ENCODE results near the gene SMIM14.
A peak's percentile ranks its signal among the peaks of the same experiment; 100 is the strongest.
"Not testable (repeated sequence)": the region's sequence is repeated elsewhere in the genome, so short reads cannot be mapped to it uniquely, and the experiment has no call there.

Gene SMIM14

DNA sequence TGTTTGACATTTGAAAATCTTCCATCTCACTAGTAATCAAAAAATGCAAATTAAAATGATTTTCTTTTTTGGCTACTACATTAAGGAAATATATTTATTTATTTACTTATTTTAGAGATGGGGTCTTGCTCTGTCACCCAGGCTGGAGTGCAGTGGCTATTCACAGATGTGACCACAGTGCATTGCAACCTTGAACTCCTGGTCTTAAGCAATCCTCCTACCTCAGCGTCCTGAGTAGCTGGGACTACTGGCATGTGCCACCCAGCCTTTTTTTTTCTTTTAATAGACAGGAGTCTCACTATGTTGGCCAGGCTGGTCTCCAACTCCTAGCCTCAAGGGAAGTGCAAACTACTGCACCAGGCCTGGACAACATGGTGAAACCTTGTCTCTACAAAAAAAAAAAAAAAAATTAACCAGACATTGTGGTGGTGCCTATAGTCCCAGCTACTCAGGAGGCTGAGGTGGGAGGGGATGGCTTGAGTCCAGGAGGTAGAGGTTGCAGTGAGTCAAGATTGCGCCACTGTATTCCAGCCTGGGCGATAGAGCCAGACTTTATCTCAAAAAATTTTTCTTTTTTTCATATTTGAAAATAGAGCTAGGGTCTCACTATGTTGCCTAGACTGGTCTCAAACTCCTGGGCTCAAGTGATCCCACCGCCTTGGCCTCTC lies 4.4 kb upstream of the SMIM14 start:
- DNase-seq = no peak

DNA sequence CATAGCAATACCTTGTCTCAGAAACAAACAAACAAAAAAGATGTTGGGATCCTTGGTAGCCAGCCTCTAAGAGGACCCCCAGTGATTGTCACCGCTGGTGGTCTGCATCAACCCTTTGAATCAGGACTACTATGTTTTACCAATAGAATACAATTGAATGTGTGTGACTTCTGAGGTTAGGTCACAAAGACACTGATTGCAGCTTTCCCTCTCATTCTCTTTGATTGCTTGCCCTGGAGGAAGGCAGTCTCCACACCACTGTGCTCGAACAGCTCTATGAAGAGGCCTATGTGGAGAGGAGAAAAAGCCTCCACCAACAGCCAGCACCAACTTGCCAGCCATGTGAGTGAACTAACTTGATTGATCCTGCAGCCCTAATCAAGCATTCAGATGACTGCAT lies 2.8 kb upstream of the SMIM14 start:
- DNase-seq = no peak

DNA sequence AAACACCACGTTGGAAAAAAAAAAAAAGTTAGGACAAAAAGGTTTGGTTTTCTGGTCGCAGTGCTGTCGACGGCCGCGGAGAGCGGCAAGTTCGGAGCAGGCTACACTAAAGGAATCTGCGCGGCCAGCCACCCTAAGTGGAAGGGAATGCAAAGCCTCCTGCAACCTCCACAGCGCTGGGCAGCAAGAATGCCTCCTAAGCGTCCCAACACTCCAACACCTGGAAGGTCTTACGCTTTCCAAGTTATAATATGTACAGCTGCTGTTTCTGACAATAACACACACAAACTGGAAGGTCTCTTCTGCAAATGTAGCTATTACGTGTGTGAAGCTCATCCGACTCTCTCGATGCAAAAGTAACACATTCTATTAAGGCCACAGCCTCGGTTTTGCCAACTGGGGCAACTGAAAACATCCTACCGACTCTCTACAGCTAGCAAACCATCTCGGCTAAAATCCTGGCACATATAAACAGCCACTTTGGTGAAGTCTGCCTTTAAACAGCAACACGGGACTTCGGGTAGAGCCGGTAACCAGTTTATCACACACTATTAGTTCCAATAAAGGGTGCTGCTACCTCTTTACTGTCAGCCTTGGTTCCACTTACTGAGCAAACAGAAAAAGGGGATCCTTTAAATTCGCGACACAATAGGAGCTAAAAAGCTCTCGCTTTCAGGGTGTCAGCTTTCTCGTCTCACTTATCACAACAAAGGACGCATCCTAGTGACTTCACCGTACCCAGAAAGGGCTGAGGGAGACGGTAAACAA lies 895 bp downstream of the SMIM14 start:
- DNase-seq = peak; percentile 17

DNA sequence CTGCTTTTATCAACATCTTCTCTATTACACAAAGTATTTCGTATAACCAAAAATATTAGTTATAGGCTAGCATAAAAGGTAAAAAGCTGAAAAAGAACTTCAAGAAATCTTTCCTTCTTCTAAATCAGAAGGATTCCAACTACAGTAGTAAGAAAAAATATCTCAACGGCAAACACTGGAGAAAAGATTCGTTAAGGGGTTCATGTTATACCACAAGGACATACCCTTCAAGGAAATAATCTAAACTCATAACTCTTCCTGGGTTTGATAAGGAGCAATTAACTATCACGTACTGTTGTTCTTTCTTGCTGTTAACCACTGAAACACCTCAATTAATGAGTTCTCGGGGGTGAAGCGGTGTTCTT lies 1.5 kb downstream of the SMIM14 start:
- no peak for DNase-seq

DNA sequence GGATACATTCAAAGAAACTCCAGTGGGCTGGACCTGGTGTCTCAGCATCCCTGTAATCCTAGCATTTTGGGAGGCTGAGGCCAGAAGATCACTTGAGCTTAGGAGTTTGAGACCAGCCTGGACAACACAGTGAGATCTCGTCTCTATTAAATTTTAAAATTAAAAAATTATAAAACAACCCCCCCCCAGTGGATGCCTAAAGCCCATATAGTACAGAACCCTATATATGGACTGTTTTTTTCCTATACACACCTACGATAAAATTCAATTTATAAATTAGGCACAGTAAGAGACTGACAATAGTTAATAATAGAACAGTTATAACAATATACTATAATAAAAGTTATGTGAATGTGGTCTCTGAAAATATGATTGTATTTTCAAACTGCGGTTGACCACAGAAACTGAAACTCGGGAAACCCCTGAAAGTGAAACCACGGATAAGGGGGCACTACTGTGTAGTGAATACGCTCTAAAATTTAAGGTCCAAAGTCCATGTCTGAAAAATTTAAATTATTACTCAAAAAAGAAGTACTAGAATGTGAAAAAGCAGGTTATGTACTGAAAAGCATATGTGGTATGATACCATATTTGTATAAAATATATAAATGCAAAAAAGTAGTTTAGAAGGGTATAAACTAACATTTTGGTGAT lies 2.0 kb downstream of the SMIM14 start:
- peak; percentile 9 for DNase-seq

DNA sequence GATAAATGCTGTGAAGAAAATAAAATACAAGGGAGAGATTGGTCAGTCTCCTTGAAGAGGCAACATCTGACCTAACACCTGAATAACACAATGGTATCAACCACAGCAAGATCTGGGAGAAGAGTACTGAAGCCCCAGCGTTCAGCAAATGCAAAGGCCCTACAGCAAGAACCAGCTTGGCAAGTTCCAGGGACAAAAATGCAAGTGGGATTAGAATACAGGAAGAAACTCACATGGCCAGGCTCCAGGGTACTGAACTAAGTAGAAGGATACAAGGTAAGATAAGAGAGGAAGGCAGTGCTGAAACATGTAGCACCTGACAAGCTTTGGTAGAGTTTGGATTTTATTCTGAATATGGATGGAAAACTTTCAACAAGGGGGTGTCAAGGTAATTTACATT lies 3.6 kb downstream of the SMIM14 start:
- DNase-seq = no peak

DNA sequence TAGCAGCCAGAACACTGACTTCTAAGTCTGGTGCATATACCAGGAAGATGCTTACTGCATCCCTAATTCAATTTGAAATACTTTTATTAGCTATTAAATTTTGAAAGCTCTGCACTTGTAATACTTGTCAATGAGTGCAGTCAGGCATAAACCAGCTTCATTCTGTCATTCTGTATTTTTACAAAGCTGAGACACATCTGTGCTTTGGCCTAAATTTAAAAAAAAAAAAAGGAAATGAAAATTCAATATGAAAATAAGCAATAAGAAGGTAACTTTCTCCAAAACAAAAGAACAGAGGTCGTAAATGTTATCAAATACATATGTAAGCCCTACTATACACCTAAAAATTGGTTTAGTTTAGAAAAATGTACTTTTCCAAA lies 7.0 kb downstream of the SMIM14 start:
- DNase-seq = no peak

DNA sequence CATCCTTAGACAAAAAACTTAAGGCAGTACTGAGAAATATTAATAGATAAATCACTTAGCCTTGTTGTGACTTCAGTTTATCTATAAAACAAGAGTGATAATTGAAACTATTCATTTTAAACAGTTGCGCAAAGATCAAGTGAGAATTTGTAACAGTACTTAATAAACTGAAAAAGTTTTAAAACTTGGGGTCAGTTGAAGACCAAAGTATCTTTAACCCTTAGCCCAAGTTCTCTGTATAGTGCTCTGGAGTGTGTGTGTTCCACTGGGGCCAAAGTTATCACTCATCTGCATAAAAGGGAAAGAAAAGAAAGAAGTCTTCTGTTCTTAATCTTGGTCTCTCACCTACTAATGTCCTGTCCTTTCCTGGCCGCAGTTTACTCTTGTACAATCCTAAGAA lies 11.3 kb downstream of the SMIM14 start:
- DNase-seq = no peak

DNA sequence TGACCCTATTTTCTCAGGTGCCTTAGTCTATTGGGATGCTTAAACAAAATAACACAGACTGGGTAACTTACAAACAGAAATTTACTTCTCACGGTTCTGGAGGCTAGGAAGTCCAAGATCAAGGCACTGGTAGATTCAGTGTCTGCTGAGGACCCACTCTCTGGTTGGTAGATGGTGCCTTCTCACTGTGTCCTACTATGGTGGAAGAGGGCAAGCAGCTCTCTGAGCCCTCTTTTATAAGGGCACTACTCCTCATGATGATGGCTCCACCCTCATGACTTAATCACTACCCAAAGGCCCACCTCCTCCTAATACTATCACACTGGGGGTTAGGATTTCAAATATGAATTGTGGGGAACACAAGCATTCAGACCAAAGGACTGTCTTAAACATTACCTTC lies 11.8 kb downstream of the SMIM14 start:
- DNase-seq = no peak

DNA sequence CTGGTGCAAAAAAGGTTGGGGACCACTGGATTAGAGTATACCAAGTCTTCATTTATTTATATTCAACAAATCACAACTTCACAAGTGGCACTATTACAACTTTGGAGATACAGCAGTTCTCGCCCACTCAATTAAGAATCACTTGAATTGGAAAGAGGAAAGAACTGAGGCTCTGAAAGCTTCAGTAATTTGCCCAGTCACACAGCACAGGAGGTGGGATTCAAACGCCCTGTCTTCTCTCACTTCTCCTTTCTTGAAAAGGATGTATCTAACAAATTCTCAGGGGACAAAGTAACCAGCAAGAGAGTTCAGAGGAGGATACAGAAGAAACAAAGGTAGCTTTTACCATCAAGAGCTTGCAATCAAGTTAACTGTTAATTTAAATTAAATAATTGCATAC lies 12.4 kb downstream of the SMIM14 start:
- no peak for DNase-seq

DNA sequence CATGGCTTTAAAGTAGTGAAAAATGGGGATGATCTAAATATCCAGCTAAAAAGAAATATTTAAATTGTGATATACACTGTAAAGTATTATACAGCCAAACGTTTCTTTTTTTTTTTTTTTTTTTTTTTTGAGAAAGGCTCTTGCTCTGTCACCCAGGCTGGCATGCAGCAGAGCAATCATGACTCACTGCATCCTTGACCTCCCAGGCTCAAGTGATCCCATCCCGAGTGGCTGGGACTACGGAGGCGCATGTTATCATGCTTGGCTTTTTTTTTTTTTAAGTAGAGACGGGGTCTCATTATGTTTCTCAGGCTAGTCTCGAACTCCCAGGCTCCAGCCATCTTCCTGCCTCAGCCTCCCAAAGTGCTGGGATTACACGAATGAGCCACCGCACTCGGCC lies 17.1 kb downstream of the SMIM14 start:
- no peak for DNase-seq

DNA sequence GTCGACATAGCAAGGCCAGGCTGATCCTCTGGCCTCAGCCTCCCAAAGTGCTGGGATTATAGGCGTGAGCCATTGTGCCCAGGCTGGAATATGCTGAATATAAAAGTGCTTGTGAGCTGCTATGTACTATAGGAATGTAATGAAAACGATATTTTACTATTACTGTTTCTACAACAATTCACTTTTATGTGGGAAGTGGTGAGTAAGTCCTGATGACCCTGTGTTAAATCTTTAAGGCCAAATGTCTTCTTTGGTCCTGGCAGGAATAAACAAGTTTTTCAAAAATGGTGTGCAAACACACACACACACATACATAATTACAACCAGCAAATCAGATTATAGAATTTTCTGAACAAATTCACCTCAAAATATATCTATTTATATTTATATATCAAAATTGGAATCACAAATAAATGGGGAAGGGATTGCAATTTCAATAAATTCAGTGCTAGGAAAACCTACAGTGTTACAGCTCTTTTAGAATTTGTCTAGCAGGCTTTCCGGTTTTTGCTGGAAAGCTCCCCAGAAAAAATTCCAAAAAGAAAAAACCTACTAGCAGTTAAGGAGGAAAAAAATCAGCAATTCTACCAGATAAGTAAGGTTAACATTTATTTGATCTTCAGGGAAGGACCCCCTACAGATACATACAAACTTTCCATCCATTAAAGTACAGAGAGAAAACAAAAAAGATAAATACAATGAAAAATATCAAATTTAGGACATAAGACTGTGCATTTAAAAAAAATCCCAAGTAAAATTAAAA lies 17.9 kb downstream of the SMIM14 start:
- DNase-seq = no peak

DNA sequence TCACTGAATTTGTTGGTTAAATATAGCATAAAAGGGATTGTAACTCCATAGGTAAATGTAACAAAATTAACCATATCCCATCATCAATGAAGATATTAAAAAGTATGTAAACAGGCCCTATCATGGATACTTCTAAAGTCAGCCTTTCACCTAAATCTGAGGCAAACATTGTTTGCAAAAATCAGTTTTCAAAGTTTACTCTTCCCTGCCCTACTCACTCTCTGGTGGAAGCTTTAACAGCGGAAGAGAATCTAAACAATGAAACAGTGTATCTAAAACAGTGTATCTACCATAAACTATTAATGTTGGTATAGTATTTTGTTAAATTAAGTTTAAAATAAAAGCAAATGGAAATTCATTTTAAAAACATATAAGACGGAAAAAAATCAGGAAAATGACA lies 21.1 kb downstream of the SMIM14 start:
- DNase-seq = no peak

DNA sequence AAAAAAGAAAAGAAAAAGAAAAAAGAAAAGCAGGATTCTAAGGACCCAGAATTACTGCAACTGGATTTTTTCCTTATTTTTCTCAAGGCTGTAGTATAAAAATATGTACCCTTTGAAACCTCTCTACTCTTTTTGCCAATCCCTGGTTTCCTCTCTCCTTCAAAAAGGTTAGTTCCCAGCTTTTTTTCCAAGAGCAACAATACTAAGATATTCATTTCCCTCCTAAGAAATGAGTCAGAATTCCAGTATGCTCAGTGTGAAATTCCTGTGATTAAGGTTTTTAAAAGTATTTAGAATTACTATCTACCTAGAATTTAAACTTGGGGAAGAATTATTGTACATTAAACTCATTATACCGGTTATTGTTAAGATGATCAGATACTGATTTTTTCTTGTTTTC lies 22.0 kb downstream of the SMIM14 start:
- DNase-seq = no peak

DNA sequence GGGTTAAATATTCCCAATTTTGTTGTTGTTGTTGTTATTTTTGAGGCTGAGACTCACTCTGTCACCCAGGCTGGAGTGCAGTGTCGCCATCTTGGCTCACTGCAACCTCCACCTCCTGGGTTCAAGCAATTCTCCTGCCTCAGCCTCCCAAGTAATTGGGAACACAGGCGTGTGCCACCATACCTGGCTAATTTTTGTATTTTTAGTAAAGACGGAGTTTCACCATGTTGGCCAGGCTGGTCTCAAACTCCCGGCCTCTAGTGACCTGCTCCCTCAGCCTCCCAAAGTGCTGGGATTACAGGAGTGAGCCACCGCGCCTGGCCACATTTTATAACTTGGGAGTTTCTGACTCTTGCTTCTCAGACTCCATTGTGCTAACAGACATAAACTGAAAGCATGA lies 22.6 kb downstream of the SMIM14 start:
- not testable (repeated sequence) for DNase-seq

DNA sequence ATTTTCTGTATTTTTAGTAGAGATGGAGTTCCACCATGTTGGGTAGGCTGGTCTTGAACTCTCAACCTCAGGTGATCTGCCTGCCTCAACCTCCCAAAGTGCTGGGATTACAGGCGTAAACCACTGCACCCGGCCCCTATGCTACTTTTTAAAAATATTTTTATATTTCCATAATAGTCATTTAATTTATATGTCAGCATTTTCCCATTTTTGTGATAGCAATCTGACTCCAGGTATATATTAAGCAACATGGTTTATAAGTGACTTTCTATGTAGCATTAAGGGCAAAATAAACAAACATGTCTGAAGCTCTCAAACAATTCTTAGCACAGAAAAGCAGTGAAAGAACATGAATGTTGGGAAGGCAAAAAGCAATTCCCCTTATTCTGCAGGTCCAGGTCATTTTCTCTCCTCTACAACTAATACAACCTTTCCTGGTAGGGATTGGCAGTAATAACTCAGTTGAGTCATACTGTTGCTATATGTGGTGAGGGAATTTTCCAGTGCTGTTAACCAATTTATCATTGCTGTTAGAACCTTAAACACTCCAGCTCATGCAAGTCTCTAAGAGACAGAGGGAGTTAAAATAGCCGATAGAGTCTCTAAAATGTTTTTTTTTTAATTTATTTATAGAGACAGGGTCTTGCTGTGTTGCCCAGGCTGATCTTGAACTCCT lies 24.0 kb downstream of the SMIM14 start:
- no peak for DNase-seq

DNA sequence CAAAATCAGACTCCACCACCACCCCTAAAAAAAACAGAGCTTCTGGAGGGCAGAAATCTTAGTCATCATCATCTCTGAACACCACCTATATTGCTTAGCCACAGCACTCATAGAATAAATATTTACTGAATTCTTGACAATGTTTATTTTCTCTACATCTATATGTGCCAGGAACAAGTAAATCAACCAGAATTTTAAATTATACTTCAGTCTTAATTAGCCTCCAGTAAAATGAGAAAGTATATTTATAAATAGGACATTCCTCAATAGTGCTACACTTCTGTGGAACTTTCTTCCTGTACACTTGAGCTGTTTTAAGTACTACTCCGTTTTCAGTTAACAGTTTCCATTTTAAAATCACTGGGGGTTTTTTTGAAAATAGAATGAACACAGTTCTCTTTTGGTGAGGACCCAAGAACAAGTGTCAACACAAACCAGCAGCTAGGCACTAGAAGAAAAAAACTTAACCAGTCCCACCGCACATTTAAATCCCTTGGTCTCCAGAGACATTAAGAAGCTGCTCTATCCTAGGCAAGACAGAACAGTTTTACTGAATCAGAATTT lies 25.5 kb downstream of the SMIM14 start:
- no peak for DNase-seq

DNA sequence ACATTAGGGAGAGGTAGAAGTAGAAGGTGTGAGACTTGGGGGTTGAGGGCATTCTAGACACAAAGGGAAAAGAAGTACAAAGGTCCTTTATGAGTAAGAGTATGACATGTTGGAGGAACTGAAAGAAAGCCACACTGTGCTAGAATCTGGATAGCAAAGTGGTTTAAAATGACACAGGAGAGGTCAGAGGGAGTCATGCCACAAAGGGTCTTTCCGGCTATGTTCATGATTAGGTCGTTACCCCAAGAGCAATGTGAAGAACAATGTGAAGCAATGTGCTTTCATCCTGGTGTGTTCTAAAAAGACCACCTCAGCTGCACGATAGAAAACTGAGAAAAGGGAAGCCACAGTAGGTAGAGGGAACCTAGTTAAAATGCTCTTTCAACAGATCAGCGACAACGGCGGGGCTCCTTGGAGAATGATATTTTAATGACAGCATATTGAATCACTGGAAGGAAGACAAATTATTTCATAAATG lies 29.2 kb downstream of the SMIM14 start:
- DNase-seq = no peak

DNA sequence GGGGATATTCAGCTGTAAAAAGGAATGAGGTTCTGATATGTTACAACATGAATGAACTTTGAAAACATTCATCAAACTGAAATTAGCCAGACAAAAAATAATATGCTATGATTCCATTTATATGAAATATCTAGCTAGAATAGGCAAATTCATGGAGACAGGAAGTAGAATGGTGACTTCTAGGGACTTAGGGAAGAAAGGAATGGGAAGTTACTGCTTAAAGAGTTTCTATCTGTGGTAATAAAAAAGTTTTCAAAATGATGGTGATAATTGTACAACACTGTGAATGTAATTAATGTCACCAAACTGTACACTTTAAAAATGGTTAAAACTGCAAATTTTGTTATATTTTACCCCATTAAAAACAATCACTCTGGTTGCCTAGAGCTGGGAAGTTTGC lies 30.2 kb downstream of the SMIM14 start:
- DNase-seq = no peak

DNA sequence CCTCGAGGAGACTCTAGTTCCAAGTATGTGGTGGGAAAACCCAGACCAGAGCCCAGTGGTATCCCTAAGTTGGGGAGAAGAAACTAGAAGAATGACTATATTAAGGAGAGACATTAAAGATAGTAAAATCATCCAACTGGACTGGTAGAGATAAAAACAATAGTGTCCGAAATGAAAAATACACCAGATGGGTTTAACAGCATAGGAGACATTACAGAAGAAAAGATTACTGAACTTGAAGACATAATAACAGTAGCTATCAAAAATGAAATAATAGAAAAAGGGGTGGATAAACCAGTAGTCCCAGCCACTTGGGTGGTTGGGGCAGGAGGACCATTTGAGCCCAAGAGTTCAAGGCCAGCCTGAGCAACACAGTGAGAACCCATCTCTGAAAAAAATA lies 31.9 kb downstream of the SMIM14 start:
- DNase-seq = no peak

DNA sequence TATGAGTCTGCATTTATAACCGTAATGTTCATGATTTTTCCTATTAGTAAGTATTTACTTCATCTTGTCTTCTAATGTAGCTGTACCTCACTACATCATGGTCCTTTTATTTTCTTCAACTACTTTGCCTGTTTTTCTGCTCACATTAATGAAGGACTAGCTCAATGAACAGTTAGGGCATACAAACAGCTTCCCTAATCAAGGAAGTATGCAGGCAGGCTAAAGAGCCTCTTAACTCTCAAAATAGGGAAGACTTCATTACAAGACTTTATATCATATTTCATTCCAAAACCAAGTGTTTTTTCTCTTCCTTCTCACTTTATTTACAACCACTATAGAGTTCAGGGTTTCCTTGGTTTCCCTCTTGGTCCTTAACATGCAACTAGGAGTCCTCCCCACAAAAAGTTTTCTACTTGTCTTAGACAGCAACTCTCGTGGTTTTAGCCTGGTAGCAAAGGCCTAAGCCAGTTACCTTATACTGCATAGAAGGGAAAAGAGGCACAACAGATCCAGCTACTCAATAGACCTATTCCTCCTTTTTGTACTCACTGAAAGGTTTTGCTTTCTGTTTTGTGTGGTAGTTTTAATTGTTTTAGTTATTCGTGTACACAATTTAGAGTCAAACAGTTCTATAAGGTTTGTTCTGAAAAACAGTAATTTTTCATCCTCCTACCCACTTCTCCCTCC lies 40.8 kb downstream of the SMIM14 start:
- DNase-seq = no peak

DNA sequence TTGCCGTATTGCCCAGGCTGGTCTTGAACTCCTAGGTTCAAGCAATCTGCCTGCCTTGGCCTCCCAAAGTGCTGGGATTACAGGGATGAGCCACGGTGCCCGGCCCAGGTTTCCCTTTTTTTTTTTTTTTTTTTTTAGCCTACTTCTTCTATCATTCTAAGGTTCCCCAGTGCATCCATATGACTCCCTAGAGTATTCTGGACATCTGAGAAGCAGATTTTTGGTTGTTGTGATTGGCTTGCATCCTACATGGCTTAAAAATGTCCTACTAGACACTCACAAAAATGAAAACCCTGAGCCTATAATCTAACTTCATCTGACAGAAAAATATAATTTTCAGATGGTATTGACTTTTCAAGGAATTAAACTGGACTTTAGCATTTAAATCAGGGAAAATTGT lies 41.7 kb downstream of the SMIM14 start:
- DNase-seq = no peak
